ENCODE data around the gene OSM.

Gene OSM

DNA sequence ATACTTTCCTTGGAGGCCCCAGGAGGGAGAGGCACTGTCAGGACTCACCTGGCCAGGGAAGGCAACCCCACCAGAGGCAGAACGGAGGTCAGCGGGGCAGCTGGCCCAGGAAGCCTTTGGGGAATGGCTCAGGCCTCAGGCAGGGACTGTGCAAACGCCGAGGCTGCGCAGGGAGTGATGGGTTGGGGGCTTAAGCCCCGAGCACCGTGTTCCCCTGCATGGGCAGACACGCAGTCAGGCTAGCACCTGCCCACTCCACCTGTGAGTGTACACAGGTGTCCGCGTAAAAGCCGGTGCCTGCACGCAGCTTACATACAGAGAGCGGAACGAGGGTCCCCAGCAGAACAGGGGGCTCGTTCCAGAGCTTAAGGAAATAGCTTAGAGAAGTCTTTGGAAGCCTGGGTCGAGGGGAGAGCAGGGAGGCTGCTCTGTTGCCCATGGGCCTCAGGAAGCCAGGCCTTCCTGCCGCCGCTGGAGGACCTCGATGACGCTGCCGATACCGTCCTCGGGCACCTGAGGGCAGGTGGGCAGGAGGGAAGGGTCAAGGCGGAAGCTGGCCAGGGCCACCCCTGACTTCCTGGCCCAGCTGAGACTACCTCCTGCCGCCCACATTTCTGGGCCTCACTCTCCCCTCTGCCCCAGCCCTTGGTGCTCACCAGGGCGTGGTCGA is 18.7 kb upstream of the OSM start:
- no peak for DNase-seq (ENCODE audit: low read depth)

DNA sequence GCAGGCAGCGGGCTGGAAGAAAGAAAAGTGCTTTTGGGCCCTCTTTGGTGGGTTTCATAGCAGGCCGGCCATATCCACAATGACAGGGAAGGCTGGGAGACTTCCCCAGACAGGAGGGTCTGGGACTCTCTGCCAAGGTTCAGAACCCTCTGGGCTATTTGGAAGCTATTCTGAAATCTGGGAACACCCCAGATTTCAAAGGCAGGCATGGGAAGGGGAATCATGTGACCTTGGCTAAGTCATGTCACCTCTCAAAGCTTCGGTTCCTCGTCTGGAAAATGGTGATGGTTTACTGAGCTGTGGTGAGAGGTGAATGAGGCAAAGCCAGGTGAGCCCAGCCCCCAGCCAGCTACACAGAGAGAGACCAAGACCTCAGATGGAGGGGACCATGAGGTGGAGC is 18.0 kb upstream of the OSM start:
- DNase-seq (ENCODE audit: low read depth): no peak

DNA sequence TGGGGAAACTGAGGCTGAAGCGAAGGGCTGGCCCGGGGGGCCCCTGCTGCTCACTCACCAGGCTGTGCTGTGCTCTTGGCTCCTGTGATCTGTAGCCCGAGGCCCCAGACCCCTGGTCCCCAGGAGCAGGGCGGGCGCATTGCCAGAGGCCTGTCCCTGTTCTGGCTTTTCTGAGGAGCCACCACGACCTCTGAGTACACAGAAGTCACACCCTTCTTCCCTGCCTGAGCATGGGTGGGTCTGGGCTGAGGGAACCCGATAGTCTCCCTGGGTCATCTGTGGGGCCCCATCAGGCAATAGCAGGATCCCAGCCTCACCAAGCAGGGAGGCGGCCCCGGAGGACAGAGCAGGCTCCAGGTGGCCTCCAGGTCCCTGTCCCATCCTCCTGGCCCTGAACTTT is 17.5 kb upstream of the OSM start:
- no peak for DNase-seq (ENCODE audit: low read depth)

DNA sequence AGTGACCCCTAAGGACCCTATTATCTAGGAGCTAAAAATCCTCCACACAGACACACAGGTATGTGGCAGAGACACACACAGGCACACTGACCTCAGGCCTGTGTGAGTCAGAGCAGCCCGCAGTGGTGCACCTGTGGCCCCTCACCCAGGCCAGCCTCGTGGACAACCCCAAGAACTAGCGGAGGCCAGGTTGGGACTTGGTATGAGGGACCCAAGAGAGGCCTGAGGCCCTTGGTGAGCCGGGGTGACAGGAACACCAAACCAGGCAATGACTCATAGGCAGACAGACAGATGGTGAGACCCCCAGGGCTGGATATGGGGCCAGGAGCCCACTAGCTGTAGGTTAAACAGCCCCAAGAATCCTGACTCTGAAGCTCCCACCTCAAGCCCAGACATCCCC is 16.7 kb upstream of the OSM start:
- DNase-seq (ENCODE audit: low read depth): no peak

DNA sequence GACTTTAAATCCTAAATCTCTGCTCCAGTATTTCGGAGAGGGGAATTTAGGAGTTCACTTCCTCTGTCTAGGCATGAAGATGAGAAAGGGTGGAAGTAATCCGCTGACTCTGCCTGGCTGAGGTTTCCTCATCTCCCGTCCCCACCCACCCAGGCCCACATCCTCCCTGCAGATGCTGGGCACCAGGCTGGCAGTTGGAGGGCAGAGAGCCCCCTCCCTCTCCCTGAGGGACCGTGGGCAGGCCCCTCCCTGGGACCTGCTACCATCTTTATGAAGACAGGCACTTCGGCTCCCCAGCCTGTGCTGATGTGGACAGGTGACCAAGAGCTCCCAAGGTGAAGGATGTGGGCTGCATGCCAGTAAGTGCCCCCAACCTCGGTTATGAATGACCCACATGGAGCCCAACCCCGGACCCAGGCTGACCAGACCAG is 16.0 kb upstream of the OSM start:
- DNase-seq (ENCODE audit: low read depth): no peak

DNA sequence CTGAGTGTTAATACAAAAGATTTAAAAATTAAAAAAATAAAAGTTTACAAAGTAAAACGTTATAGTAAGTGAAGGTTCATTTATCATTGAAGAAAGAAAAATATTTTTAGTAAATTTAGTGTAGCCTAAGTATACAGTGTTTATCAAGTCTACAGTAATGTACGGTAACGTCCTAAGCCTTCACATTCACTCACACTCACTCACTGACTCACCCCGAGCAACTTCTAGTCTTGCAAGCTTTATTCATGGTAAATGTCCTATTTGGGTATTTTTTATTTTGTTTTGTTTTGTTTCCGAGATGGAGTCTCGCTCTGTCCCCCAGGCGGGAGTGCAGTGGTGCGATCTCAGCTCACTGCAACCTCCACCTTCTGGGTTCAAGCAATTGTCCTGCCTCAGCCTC is 13.9 kb upstream of the OSM start:
- no peak for DNase-seq (ENCODE audit: low read depth)

DNA sequence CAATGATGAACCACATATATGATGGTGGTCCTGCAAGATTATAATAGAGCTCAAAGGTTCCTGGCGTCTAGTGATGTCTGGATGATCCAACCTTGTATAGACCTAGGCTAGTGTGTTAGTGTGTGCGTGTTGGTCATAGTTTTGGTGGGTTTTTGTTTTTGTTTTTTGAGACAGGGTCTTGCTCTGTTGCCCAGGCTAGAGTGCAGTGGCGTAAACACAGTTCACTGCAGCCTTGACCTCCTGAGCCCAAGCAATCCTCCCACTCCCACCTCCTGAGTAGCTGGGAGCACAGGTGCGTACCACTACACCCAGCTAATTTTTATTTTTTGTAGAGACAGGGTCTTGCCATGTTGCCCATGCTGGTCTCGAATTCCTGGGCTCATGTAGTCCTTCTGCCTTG is 13.3 kb upstream of the OSM start:
- DNase-seq (ENCODE audit: low read depth): no peak

DNA sequence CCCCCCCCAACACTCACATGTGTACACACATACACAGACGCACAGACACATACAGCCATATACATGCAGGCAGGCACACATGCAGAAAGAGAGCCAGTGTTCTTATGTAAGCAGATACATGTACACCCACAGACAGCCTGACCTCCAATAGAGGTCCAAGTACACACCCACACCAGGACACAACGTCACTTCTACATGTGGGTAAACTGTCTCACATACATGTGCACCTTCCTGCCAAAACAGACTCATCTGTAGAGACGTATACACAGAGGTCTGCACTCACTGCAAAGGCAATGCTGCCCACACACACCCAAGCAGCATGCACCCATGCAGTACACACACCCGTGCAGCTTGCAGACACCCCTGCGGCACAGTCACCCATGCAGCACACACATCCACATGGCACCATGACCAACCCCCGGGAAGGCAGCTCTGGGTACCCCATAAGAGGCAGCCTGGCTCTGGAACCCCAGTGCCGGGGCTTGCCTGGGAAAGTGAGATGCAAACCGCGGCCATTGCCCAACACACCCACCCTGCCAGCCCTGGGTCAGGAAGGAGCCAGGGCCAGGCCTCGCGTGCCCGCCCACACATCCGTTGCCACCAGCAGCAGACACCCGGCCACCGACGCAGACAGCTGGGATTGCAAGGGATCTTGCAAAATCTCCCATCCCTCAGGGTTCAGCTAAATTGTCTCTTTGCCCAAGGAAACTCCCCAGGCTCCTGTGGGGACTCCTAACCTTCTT is 12.6 kb upstream of the OSM start:
- DNase-seq (ENCODE audit: low read depth): no peak

DNA sequence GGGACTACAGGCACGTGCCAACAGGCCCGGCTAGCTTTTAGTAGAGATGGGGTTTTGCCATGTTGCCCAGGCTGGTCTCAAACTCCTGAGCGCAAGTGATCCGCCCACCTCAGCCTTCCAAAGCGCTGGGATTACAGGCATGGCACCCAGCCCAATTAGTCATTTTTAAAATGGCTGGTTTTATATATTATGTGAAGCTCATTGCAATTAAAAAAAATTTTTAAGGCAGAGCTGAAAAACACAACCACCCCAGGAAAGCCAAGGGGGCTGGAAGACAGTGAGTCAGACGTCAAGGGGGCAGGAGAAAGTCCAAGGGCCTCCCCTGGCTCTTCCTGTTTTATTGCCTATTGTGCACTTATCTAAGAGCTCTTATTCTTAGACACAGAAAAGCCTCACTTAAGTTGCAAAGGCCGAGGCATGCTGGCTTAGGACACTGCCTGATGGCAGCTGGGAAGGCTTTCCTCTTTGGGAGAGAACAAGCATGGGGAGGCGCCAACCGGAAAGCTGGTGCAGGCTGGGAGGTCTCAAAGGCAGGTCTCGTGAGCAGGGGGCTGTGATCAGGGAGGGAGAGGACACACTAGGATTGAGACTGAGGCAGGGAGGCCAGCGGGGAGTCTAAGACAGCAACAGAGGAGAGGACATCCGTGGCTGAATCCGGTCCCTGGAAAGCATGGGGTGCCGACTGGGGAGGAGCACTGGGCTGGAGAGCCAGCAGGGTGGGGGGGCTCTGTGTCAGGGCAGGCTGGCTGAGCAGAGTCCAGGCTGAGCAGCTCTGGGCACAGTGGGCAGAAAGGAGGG is 11.1 kb upstream of the OSM start:
- no peak for DNase-seq (ENCODE audit: low read depth)

DNA sequence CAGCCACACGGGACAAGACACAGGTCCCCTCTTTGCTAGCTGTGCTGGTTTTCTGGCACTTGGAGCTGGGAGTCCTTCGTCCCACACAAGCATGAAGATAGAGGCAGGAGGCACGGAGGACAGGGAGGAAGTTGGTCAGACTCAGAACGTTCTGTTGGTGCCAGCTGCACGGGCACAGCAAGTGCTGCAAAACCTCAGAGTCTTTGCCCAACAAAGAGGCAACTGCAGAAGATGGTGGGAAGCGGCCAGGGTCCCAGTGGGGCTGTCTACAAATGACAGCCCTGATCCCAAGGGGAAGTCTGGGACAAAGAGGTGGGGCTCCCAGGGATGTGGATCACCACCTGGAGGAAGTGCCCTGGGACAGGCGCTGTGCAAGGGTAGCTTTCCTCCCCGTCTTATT is 9.4 kb upstream of the OSM start:
- DNase-seq (ENCODE audit: low read depth): no peak

DNA sequence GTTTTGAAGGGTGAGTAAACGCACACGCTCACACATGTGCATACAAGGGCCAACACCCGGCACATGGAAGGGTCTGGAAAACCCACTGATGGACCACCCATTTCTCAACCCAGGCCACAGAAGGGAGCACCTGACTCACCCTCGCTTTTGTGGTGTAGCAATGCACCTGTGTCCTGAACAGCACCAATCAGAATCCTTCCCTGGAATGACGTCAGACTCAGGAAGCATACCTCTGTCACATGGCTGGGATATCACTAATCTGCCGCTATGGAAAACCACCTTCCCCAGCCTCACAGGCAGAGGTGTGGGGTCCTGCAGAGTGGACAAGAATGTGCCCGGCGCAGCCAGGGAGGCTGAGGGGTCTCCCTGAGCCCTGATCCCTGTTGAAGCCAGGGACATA is 9.0 kb upstream of the OSM start:
- DNase-seq (ENCODE audit: low read depth): no peak

DNA sequence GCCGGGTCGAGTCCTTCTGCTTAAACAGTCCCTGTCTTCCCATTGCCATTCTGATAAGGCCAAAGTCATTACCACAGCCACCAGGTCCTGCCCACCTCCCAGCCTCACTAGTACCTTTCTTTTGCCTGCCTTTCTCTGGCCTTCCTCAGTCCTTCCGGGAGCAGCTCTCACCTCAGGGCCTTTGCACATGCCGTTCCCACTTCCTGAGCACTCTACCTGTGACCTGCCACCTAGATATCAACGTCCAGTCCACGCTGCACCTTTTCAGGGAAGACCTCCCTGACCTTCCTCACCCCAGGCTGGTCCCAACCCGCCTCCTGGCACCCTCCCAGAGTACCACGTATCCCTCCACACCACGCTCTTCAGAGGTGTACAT is 7.8 kb upstream of the OSM start:
- DNase-seq (ENCODE audit: low read depth): no peak

DNA sequence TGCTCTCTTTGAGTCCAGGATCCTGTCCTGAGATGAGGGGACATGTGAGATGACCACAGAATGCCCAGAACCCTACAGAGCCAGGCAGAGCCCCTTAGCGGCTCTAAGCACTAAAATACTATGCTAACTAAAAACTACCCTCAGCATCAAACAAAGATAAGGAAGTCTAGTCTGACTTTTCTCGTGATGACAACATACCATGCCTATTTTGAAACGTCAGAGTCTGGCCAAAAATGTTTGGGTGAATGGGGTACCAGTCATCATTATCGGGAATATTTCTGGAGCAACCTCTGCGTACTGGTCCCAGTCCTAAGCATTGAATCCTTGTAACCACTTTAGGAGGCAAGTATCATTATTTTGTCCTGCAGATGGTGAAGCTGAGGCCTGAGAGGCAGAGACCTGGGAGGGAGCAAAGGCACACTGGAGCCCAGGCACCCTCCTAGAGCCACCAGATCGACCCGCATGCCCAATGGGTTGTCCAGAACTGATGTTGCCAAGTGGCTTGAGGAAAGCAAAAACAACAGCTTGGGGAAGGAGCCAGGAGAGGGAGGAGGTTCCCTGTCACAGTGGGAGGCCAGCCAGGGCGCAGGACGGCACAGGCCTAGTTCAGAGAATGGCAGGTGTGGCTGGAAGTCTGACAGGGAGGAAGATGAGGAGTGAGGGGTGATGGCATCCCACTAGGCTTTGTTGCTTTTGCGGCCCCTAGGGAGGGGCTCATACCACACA is 7.2 kb upstream of the OSM start:
- no peak for DNase-seq (ENCODE audit: low read depth)

DNA sequence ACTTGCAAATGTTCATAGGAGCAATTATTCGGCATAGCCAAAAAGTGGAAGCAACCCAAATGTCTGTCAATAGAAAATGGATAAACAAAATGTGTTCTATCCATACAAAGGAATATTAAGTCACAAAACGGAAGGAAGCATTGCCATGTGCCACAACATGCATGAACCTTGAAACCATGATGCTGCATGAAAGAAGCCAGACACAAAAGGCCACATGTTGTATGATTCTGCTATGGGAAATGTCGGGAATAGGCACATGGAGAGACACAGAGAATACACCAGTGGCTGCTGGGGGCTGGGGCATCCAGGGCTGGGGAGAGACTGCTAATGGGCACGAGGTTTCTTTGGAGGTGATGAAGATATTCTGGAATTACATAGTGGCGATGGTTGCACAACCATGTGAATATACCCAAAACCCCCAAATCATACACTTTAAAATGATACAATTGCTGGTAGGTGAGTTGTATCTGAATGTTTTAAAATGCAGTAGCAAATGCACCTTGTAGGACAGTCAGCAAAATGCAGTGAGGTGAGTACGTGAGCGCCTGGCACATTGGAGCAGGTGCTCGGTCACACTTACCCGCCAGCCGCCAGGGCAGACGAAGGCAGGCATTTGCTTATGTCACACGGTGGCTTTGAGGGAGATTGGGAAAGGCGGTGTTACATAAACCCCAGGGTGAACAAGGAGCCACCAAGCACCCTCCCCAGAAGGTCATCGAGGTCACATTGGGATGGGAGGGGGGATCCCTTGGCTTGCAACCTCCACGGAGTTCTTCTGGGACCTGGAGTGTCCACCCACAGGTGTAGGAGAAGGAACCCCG is 6.3 kb upstream of the OSM start:
- DNase-seq (ENCODE audit: low read depth): no peak

DNA sequence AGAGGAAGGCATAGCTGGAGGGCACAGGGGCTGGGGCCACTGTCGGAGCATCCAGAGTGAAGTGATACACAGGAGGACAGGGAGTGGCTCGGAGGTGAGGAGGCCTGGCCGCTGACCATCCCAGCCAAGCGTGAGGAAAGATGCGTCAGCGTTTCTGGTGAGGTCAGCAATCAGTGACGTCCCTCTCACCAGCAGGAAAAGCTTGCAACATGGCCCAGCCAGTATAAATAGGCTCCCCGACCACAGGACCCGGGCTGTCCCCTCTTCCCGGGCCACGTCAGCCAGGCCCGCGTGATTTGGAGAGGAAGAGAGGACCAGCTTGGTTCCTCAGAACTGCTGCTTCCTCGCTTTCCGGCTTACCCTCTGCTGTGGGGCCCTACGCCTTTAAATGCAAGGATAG is 4.2 kb upstream of the OSM start:
- DNase-seq (ENCODE audit: low read depth): no peak

DNA sequence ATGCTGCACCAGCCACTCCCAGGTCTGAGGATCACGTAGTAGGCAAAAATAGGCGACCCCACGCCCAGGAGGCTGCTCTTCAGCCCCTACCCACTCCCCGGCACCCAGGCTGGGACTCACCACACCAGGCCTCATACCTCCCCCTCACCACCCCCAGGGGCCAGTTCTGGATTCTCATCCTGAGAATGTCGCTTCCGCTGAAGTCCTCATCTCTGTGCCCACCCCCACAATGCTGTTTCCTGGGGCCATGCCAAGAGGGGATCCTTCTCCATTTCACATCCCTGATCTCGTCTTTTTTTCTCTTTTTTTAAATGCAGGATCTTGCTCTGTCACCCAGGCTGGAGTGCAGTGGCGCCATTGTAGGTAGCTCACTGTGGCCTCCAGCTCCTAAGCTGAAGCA is 1.7 kb upstream of the OSM start:
- no peak for DNase-seq (ENCODE audit: low read depth)

DNA sequence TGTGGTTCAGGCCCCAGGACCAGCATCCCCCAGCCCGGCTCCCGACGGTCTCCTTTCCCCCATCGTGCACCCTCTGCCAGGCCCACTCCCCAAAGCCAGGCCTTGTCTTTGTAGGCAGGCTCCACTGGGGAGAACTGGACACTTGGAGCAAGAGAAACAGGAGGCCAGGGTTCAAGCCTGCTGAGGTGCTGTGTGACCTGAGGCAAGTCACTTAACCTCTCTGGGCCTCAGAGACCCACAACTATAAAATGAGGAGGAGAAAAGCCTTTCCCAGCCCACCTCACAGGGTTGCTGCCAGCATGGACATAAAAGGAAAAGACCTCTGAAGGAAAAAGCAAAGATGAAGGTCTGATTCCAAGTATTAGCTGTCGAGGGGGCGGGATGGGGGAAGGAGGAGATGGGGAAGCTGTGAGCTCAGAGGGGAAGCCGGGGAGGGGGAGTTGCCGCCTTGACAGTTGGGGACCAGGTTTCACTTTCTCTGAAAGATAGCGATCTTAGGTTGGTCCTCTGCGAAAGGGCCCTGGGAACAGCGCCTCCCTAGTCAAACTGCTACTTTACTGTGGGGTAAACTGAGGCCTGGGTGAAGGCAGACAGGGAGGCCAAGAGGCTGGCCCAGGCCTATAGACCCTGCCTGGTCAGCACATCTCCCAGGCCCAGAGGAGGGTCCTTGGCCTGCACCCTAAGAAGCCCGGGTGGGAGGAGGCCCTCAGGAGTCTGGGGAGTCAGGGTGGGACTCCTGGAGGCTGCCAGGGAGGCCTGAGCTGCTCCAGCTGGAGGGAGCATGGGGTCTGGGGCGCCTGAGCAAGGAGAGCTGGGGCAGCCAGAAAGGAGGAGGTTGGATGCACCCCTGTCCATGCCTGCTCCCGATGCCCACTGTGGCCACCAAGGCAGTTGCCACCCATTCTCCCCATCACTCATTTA is 991 bp upstream of the OSM start:
- DNase-seq (ENCODE audit: low read depth): no peak

DNA sequence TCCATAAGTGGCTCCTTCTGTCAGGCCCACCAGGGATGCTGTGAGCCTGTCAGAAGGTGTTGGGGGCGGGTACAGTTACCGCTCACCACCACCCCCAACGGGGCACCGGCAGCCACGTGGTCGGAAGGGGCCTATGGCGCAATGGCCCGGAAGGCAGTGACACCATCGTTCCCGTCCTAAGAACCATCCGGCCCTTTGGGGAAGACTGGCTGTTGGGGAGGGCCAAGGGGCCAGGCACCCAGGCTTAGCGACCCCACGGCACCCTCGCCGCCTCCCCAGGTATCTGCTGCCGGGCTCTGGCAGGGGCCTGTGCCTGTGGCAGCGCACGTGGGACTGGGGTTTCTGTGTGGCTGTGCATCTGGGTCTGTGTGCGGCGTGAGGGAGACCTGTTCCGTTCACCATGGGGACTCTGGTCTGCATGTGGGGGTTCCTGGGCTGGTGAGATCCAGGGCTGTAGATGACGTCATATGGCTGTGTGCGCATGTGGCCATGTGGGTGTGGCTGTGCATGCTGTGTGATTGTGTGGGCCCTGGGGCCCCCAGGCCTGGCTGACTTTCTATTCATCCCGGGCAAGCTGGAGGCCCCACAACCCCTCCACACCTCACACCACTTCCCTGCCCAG is 717 bp downstream of the OSM start:
- DNase-seq (ENCODE audit: low read depth): peak; percentile 79

DNA sequence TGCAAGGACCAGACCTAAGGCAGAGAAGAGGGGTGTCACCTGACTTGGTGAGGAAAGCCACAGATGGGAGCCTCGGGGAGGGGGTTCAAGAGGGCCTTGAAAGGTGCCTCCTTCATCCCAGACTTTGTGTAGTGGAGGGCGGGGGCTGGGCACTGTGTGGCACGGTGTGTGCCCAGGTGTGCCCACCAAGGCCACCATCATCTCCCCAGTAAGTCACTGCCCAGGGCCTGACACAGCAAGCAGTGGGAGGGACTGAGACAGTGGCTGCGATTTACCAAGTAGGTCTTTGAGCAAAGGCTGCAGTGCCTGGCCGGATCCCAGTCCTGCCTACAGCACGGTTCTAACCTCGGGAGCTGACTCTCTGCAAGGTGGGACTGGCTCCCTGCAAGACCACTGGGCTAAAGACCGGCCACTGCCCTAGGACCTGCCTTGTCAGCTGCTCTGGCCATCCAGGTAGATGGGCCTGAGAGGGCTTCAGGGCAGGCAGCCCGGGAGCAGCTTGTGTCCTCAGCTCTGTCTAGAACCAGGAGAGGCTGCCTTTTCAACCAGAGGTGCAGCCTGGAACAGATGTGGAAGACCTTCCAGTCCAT is 1.4 kb downstream of the OSM start:
- no peak for DNase-seq (ENCODE audit: low read depth)

DNA sequence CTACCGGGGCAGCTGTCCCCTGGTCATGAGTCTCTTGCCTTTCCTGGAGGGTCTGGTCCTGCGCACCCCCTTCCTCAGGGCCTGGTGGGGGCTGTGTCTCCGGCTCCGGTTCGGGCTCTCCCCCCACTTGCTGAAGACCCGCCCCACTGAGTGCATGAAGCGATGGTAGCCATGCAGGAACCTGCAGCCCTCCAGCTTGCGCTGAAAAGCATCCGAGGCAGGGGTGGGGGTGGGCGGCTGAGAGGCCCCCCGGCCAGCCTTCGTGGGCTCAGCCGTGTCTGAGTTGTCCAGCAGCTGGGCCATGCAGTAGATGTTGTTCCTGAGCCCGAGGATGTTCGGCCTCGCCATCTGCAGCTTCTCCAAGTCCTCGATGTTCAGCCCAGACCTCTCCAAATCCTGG is 2.8 kb downstream of the OSM start:
- DNase-seq (ENCODE audit: low read depth): no peak

All from stimulated activated CD8-positive, alpha-beta memory T cell treated with anti-CD3 and anti-CD28 coated beads, Interleukin-4, amount 100 ng/mL, for 24 hours (primary cell).